CD4-positive, alpha-beta T cell treated with Interleukin-6 at 100 ng/mL for 8 hours (primary cell): ENCODE data around the gene SHANK2.

ENCODE experiments used
- DNase-seq: peaks from one replicate; pipeline ENCODE4 v3.0.0-alpha.2; 2020; ENCODE audit warnings: mixed read lengths, low spot score

SHANK2 gene

GRCh38 chr11:71202598-71202944, 49.8 kb downstream of the SHANK2 start:
- no peak for DNase-seq
